BJ (cell line): ENCODE measurements around the gene UROC1. TPM values are rescaled to one million over a fixed set of nuclear protein-coding genes. Genes with fewer than 3 reads are reported as not detected.
"Not testable (repeated sequence)": the region's sequence is repeated elsewhere in the genome, so short reads cannot be mapped to it uniquely, and the experiment has no call there.

Source experiments
- CTCF ChIA-PET: fragments of 350-600 bp; formaldehyde crosslinking; extraction: SDS; loops from one replicate; lab custom pipeline; 2021; ENCODE audit warnings: antibody characterized with exemption, inconsistent platforms; lab: Yijun Ruan, JAX
- POLR2A ChIA-PET: fragments of 300-600 bp; sonication (Branson Sonifier 250); formaldehyde crosslinking; extraction: SDS; loops from one replicate; lab custom pipeline; 2021; ENCODE audit warnings: antibody characterized with exemption; lab: Charles Lee
- DNase-seq: peaks from one replicate; pipeline ENCODE4 v3.0.0-alpha.2; 2011; ENCODE audit warnings: low read depth
- H3K27me3 ChIP-seq: 2 replicates; pipeline ENCODE4 v1.6.0; 2011; ENCODE audit warnings: low read length; ENCODE audit not compliant: control insufficient read depth, insufficient read depth
- H3K36me3 ChIP-seq: 2 replicates; pipeline ENCODE4 v1.5.1; 2011; ENCODE audit warnings: low read length; ENCODE audit not compliant: control insufficient read depth, insufficient read depth
- H3K4me3 ChIP-seq: 2 replicates; pipeline ENCODE4 v1.5.1; 2011; ENCODE audit warnings: low read depth, mild to moderate bottlenecking, control low read depth, low read length
- polyA plus RNA-seq: library from polyadenylated mRNA; depleted of rRNA; stranded (reverse); fragments of >200 nt; gene quantifications from 2 replicates; pipeline ENCODE4 v1.2.3, GENCODE V29; 2011
- TF ChIP-seq, protein P1 (sequence below): IDR thresholded peaks from 2 replicates; pipeline ENCODE4 v1.5.1; 2011; ENCODE audit warnings: low read depth, mild to moderate bottlenecking, control low read depth, inconsistent platforms, low read length, moderate library complexity; ENCODE audit not compliant: insufficient read depth

The UROC1 gene
- polyA plus RNA-seq, 1 experiment, result not detected

DNA sequence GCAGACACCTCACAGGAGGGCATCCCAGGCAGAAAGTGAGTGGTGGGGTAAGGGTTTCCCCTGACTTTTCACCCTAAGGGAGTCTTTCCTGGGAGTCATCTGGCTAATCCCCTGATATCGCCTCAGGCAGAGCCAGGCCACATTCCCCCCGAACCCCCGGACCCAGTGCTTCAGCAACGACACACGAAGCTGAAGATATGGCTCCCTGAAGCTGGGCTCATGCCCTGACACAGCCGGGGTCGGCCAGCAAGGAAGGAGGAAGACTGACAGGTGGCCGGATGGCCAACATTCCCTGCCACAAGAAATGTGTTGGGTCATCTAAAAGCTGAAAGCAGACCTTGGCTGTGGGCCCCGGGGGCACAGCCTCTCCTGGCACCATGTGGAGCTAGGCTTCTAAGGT, 20.7 kb upstream of the UROC1 start:
- Histone ChIP-seq H3K4me3 (no peak overlapping the region), H3K36me3 (no peaks in the 10 kb centered on the region), H3K27me3 (peaks cover 16% of the 10 kb centered on the region)
- no peak for DNase-seq
- TF ChIP-seq, protein P1, sequence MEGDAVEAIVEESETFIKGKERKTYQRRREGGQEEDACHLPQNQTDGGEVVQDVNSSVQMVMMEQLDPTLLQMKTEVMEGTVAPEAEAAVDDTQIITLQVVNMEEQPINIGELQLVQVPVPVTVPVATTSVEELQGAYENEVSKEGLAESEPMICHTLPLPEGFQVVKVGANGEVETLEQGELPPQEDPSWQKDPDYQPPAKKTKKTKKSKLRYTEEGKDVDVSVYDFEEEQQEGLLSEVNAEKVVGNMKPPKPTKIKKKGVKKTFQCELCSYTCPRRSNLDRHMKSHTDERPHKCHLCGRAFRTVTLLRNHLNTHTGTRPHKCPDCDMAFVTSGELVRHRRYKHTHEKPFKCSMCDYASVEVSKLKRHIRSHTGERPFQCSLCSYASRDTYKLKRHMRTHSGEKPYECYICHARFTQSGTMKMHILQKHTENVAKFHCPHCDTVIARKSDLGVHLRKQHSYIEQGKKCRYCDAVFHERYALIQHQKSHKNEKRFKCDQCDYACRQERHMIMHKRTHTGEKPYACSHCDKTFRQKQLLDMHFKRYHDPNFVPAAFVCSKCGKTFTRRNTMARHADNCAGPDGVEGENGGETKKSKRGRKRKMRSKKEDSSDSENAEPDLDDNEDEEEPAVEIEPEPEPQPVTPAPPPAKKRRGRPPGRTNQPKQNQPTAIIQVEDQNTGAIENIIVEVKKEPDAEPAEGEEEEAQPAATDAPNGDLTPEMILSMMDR, result no peak
- ChIA-PET POLR2A (no interaction called here), CTCF (interaction anchor here (0.8 to 2.1 kb wide), 2 partner anchors 15 to 141 kb away, joined by 3 to 8 read pairs; no protein-coding TSS in a partner anchor)

DNA sequence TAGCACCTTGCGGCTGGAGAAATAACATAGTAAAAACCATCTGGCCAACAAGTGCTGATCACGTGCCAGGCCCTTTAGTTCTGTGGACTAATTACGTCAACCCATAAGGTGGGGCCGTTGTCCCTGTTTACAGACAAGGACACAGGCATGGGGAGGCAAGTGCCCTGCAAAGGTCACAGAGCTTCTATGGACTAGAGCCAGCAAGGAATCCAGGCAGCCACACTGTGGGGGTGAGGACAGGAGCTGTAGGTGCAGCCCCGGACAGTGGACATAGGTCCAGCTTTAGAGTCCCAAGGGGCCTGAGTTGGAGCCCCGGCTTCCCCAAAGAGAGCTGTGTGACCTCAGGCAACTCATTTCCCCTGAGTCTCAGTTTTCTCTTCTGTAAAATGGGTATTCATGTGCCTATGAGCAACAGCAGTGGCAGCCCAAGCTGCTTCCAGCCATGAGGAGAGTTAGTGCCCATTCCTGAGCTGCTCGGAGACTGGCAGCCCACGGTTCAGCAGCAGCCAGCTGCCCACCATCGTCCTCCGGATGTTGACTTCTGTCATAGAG, 20.2 kb upstream of the UROC1 start:
- POLR2A ChIA-PET, result no interaction called here
- TF ChIP-seq, protein P1, result no peak
- DNase-seq, result no peak

DNA sequence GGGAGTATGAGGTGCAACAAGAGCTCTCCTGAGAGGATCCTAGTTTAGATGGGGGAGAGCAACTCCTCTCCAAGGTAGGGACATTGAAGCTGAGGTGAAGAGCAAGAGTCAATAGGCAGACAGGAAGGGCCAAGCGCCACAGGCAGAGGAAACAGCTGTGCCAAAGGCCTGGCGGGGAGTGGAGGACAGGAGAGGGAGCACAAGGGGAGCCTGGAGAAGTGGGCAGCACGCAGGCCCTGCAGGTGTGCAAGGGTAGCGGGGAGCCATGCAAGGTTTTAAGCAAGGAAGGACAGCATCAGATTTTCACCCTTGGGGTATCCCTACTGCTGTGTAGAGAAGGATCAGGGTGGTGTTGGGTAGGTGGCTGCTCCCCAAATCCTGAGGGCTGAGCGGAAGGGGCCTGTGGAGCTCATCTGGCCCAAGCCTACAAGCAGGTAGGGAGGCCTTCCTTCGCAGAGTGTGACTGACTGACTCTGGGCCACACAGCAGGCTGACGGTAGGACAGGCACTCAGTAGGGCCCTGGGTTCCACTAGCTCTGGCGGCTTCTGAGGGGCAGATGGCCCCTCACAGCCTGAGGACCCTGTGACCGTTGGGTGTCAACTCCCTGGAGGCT, 19.6 kb upstream of the UROC1 start:
- TF ChIP-seq, protein P1, result no peak
- CTCF ChIA-PET, result interaction anchor here (2.1 kb wide), 1 partner anchor 14 kb away, joined by 8 read pairs; no protein-coding TSS in a partner anchor
- POLR2A ChIA-PET, result no interaction called here

More for the DNA sequence above, 20.2 kb upstream of the UROC1 start:
- Histone ChIP-seq H3K4me3 (no peak overlapping the region), H3K27me3 (peaks cover 17% of the 10 kb centered on the region), H3K36me3 (no peaks in the 10 kb centered on the region)
- CTCF ChIA-PET, result interaction anchor here (0.8 to 2.1 kb wide), 2 partner anchors 15 to 141 kb away, joined by 3 to 8 read pairs; no protein-coding TSS in a partner anchor

DNA sequence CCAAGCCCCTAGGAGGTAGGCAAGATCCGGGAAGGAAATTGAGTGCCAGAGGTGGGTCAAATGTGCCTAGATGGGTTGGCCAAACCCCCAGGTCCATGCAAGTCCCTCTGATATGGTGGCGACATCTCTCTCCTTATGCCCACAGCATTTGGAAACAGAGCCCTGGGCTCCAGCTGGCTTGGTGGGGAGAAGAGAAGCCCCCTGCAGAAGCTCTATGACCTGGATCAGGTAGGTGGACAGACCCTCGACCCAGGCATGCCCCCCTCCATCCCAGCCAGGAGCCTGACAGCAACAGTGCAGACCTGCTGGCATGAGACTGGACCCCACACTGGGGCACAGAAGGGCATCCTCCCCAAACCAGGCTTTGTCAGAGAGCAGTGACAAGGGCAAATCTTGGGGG, 18.6 kb upstream of the UROC1 start:
- POLR2A ChIA-PET, result no interaction called here
- TF ChIP-seq, protein P1, result no peak
- CTCF ChIA-PET, result no interaction called here

More for the DNA sequence above, 19.6 kb upstream of the UROC1 start:
- DNase-seq, result no peak
- no peak overlapping the region for H3K4me3 ChIP-seq
- H3K27me3 ChIP-seq, result peaks cover 18% of the 10 kb centered on the region
- H3K36me3 ChIP-seq, result no peaks in the 10 kb centered on the region

DNA sequence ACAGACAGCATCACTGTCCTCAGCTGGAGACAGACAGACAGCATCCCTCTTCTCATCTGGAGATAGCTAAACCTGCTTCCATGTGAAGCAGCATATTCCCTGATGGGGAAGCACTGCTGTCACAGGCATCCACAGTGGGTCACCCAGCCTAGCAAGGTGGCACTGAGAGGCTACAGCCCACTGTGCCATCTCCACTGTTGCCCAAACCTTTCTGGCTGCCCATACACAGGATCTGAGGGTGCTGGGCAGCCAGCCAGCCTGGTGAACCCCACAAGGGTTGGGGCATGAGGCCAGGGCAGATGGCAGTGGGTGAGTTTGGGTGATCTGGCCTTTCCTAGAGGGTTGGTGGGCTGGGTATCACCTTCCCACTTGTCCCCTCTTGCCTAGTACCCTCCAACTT, 18.1 kb upstream of the UROC1 start:
- ChIA-PET CTCF (interaction anchor here (1.1 kb wide), 1 partner anchor 1012 kb away, joined by 4 read pairs; no protein-coding TSS in a partner anchor), POLR2A (no interaction called here)
- DNase-seq, result no peak
- no peaks in the 10 kb centered on the region for H3K36me3 ChIP-seq
- TF ChIP-seq, protein P1, result no peak
- H3K27me3 ChIP-seq, result peaks cover 15% of the 10 kb centered on the region
- no peak overlapping the region for H3K4me3 ChIP-seq

More for the DNA sequence above, 18.6 kb upstream of the UROC1 start:
- DNase-seq, result no peak
- Histone ChIP-seq H3K27me3 (peaks cover 15% of the 10 kb centered on the region), H3K4me3 (no peak overlapping the region), H3K36me3 (no peaks in the 10 kb centered on the region)

DNA sequence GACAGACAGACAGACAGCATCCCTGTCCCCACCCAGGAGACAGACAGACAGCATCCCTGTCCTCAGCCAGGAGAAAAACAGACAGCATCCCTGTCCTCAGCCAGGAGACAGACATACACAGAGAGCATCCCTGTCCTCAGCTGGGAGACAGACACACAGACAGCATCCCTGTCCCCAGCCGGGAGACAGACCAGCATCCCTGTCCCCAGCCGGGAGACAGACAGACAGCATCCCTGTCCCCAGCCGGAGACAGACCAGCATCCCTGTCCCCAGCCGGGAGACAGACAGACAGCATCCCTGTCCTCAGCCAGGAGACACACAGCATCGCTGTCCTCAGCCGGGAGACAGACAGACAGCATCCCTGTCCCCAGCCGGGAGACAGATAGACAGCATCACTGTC, 17.1 kb upstream of the UROC1 start:
- H3K4me3 ChIP-seq, DNase-seq, POLR2A ChIA-PET, H3K36me3 ChIP-seq: not testable (repeated sequence)
- CTCF ChIA-PET, result interaction anchor here (1.1 kb wide), 1 partner anchor 1013 kb away, joined by 4 read pairs; no protein-coding TSS in a partner anchor
- H3K27me3 ChIP-seq, result peaks cover 15% of the 10 kb centered on the region
